HG02870 (cell line): Measurements from ENCODE around the gene HAAO.

Source experiments
- ATAC-seq: cut with Tn5 transposase; IDR thresholded peaks from one replicate; pipeline ENCODE4 v1.9.1; 2021; ENCODE audit warnings: mild to moderate bottlenecking, moderate library complexity; ENCODE audit not compliant: unreplicated experiment

The HAAO gene

DNA sequence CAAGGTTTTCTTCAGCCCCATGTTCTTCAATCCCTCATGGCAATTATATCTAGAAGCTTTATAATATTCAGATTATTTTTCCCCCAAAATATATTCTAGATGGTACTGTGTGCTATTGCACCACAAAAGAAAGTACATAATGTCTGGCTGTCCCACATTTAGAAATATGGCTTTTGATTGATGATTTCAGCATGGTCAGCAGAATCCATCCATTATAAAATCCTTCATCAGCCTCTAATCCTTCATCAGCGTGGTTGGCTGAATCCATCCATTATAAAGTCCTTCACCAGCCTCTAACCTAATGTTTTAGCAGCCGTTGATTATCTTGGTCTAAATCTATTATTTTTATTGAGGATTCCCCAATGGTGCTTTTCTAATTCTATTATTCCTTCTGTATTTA is 23.3 kb upstream of the HAAO start:
- ATAC-seq, result no peak

DNA sequence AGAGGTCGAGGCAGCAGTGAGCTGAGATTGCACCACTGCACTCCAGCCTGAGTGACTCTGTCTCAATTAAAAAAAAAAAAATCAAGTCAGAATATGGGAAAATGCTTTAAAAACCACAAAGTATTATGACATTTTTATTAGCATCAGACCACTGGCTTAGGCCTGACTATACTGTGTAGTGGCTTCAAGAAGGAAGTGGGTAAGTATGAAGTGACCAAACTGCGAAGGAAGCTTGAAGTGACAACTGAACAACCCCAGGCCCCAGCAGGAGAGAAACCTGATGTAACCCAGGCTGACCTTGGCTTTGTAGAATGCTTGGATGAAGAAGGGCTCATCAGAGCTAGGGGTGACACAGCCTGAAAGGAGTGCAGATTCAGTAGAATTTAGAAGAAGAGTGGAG is 21.4 kb upstream of the HAAO start:
- ATAC-seq, result no peak

DNA sequence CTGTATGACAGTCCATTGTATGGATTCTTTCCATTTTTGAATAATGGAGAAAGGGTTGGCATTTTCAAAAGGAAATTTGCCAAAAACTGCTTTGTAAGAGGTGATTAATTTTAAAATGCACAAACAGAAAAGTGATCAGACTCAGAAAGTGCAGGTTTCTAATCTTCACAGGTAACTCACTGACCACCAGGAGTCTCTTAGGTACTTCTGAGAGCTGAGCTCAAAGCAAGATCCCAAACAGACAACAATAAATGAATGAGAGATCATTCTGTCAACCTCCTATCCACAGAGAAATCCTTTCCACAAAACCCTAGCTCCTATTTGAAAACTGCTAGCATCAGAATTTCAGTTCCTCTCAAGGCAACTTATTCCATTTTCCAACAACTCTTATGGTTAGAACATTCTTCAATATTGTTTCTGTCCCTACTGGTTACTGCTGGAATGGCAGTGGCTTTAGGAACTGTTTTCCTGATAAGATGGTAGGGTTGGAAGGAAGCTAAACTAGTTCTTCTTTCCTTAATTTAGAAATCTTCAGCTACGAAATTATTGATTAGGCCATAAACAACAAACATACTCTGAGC is 20.6 kb upstream of the HAAO start:
- ATAC-seq, result no peak

DNA sequence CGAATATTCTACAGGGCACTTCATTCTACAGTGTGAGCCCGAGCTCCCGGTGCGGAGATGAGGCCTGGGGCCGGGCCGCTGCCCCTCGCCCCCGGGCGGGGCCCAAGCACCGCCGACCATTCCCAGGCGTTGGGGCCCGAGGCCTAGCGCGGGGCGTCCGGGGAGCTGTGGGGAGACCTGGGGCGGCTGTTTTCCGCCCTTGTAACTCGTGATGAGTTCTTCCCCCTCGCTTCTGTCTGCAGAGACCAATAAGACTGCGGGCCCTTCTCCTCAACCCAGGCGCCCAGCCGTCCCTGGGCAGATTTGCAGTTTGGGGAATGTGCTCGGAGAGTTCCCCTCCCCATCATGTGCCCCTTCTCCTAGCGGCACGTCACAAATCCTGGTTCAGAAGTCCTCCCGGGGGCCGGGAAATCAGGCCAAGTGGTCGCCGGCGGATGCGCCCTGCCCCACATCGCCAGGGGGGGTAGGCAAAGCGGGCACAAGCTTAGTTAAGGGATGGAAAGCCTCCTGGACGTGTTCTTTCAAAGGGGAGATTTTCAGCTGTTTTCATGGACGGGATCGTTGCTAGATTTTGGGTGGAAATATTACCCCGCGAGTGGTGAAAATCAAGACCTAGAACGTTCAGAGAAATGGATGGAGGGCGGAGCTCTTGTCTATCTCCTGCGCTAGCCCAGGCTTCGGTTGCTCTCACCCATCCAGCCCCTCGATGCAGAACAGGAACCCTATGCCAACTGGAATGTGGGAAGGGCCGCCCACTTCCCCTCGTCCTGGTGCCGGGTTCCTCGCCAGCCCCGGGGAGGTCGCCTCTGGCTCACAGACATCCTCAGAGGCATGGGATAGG is 18.8 kb upstream of the HAAO start:
- peak; percentile 13 for ATAC-seq

DNA sequence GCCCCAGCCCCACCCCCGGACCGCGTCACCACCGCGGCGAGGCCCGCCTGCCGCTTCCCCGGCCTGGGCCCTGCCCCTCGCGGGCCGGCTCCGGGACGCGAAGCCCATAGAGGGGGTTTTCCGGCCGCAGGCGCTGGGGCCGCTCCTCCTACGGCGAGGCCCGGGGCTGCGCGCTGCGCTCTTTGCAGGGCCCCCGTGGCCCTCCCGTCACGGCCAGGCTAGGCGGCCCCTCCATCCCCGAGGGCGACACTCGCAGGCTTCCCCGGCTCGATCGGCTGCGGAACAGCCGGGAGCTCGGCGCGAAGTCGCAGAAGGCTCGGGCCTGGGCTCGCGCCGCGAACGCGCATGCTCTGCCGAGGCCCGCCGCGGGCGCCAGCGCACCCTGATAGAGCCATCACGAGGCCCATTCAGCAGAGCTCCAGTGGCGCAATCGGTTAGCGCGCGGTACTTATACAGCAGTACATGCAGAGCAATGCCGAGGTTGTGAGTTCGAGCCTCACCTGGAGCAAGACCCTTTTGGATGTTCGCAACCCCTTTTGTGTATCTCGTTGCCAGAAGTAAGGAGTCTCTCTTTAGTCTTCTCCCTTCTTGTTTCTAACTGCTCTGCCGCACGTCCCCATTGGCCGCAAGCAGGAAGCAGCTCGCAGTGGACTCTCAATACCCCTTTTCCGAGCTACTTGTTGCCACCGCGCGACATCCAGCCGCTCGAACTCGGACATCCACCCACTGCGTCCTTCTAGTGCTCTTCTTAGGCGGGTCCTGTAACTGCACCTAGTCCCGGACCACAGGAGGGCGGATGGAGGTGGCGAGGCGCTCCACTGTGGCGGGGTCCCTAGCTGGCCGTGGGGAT is 18.0 kb upstream of the HAAO start:
- ATAC-seq, result peak; percentile 67

DNA sequence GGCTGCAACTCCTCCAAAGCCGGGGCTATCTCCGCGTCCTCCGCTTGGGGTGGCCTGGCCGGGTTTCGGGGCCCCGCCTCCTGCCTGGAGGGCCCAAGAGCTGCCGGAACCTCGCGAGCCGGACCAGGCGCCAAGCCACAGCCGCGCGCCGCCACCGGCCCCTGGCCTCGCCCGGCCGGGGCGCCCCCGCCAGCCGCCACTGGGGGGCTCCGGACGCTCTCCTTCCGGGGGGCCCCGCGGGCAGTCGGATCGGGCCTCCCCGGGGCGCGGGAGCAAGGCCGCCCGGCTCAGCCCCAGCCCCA is 17.4 kb upstream of the HAAO start:
- ATAC-seq, result peak; percentile 40

DNA sequence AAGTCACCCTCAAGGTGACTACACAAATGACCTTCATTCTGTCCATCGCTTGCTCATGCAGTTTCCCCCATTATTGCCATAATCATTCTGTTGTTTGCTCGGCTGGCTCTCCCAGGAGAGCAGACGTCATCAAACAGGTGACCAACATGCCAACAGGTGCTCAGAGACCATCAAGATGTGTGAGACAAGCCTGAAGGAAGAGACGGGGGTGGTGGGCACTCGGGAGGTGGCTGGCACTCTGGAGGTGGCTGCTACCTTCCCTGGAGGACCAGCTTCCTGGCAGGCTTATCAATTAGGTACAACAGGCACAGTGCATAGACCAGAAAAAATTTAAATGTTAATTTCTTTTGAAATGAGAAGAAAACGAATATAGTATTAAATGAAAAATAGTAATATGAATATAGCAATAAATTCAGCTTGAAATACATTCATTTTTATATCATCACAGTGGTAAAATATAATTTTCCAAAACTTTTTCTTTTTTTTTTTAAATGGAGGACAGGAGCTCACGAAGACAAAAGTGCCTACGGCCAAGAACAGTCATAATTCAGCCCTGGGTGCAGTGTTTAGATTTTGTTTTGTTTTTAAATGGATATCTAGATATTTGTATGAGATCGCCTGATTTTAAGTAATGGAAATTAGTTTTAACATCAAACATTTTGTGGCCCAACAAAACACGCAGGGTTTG is 16.9 kb upstream of the HAAO start:
- ATAC-seq, result no peak

DNA sequence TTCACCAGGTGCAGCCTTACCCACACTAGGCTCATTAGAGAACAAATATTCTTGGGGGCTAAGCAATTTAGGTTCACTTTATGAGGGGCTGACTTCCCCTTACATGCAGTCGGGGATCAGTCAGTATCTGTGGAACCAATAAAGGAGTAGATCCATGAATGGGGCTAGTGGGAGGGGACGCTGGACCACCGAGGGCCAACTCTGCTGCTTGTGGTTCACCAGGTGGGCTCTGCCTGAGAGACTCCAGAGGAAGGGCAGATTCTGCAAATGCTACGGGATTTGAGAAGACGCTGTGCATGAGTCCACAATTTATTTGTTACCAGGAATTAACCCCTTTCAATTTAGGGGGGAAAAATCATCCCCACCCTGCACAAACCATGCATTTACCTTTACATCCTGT is 15.9 kb upstream of the HAAO start:
- no peak for ATAC-seq

DNA sequence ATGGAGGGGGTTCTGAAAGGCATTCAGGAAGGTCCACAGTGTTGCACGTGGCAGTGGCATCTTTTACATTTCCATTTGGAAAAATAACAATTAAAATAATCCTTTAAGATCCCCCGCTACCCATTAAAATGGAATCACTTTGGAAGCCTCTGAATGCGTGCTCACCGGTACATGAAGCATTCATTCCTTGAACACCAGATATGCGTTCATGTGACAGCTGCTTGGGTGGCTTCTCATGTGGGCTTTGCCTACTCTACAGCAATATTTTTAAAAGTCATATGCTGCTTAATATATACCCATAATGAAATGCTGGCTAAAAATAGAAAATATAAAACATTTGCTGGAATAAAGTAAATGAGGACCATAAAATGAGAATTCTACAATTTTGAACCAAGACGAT is 14.4 kb upstream of the HAAO start:
- ATAC-seq, result no peak

DNA sequence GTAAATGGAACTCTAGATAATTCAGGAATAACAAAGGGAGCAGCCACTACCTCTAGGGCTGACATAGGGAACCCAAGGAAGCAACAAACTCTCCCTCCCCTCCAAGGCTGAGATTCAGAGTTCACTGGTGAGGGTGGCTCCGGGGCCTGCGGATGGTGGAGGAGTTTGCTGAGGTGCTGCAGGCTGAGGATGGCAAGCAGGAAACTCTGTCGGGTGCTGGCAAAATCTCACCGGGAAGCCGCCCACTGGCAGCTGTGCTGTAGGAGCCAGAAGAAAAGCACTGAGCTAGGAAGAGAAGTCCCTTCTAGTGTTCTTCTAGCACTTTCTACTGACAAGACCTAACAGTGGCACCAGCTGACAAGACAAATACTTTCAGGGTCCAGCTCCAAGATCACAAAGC is 12.5 kb upstream of the HAAO start:
- ATAC-seq, result no peak

DNA sequence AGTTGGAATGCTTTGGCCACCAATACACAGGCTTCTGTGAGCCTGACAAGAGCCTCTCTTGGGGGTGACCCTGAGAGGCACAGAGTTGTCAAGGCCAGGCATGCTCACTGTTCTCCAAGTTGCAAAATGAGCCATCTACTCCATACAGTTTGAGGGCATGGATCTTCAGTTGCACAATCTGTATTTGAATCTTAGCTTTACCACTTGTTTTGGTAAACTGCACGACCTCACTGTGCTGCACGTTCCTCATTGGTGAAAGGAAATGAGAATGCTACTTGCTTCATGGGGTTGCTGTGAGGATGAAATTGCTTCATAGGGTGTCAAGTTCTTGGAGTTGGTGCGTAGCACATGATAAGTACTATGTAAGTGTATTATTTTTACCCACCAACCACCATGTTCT is 12.0 kb upstream of the HAAO start:
- no peak for ATAC-seq

DNA sequence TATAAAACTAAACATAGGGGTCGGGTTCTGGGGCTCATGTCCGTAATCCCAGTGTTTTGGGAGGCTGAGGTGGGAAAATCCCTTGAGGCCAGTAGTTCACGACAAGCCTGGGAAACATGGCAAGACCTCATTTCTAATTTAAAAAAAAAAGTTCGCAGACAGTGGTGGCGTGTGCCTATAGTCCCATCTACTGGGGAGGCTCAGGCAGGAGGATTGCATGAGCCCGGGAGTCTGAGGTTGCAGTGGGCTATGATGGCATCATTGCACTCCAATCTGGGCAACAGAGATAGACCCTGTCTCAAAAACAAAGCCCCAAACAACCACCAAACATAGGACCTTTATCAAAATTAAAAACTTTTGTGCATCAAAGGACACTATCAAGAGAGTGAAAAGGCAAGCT is 9.8 kb upstream of the HAAO start:
- no peak for ATAC-seq

DNA sequence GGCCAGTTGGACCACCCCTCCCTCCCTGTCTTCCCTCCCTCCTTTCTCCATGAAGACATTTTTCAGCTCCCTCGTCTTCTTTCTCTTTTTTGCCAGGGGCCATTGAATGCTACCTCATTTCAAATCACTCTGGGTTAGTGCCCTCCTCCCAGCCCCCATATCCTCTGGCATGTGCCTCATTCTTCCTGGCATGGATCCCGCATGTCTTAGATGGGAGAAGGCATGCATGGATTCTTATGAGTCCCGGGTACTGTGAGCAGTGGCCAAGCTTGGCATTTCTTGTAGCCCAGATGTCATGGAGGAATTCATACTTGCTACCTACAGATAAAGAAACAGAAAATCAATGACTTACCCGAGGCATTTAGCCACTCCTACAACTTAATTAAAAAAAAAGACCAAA is 9.0 kb upstream of the HAAO start:
- no peak for ATAC-seq

DNA sequence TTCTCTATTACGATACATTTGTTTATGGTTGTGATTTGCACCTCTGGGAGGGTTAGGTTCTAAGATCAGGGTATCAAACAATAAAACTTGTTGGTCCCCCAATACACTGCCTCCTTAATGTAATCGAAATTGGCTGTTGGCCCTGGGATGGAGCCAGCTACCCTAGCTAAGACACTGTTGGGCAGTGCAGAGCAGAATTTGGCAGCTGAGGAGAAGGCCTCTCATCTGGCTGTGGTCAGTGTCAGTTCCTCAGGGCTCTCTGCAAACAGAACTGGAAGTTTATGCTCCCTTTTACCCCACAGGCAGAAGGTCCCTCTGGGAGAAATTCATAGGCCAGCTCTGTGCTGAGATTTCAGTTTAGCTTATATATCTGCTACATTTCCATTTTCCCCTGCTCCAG is 8.6 kb upstream of the HAAO start:
- ATAC-seq, result no peak

DNA sequence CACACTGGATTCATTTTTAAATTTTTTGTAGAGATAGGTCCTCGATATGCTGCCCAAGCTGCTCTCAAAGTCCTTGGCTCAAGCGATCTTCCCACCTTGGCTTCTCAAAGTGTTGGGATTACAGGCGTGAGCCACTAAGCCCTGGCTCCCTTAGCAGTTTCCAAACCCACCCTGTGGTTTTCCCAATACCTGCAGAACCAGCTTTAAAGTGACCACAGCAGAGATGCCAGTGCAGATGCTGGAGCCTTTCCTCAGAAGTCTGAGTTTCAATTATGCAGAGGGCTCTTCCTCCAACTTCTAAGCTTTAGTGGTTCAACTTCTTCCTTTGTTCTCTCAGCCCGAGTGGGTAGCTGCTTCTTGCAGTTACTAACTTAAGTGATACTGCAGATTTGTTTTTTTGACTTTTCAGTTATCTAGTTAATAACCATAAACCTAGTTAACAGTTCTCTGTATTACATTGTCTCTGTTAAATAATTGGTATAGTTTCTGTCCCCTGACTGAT is 8.1 kb upstream of the HAAO start:
- ATAC-seq, result no peak

DNA sequence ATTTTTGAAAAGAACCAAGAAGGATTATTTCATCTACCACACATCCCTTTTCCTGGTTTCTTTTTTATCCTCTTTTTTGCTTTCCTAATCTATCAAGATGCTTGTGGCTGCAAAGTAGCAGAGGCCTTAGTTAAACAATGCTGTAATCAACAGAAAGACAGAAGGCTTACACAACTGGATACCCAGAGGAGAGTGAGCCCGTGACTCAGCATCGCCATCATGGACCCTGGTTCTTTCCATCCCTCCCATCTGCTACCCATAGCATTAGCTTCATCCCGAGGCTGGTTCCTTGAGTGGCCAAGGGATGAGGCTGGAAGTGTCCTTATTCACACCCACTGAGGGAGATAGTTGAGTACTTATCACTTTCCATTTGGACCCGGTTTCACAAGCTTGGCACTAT is 7.5 kb upstream of the HAAO start:
- no peak for ATAC-seq

DNA sequence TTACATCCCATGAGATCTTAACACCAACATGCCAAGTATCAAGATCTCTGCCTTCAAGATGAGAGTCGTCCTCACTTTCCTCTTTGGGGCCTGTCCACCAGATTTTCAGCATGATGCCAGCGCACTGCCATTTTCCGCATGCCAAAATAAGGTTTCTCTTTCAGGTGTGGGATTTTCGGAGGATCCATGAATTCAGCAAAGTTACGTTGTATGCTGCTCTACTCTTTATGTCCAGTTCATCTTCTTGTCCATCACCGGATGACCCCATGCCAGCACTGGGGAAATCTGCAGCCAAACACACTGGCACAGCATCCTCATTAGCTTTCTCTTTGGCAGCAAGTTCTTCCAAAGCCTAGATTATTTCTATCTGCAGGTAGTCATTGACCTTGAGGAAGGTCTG is 4.9 kb upstream of the HAAO start:
- no peak for ATAC-seq

DNA sequence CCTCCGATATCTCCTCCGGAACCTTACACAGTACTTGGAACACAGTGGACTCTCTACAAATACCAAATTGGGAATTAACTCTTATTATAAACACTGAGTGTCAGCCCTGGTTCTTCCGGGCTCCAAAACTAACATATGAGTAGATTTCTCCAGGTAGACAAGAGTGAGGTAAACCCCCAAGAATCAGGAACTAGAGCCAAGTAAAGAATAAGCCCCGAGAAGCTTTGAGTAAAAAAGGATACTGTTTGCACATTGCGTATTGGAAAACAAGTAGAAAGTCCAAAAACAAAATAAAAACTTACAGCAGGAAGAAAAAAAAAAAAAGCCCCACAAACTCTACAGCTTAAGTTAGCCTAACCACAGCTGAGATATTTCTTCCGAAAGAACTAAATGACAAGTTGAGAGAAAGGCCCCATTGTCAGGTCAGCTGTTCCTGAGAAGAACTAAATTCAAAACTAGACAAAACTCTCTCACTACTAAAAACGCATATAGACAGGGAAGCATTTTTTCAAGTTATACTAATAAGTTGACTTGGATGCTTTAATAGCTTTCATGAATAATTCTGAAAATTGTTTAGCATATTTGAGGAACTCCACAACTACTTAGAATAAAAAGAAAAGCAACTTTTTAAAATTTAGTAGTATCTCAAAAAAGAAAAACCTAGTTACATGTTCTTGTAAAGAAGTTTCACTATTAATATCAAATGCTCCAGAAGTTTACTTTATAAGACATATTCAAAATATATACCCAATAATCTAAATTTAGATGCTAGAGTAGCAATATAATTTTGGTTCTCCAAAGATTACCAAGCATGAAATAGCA is 4.3 kb upstream of the HAAO start:
- peak; percentile 44 for ATAC-seq

DNA sequence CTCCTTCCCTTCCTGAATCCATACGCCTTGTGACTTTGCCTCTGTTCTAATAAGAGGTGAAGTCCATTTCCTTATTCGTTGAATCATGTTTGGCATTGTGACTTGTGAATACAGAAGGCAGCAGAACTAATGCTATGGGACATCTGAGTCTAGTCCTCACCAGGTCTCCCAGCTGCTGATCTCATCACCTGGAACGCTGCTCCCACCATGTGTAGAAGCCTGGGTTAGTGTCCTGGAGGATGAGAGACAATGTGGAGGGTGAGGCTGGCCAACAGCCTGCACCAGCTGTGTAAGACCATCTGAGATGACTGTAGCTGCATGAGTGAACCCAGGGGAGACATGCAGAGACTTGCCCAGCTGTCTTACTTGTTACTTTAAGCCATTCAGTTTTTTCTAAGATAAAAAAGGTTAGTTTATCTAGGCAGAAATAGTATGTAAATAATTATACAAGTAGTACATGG is 3.5 kb upstream of the HAAO start:
- ATAC-seq, result peak; percentile 43

DNA sequence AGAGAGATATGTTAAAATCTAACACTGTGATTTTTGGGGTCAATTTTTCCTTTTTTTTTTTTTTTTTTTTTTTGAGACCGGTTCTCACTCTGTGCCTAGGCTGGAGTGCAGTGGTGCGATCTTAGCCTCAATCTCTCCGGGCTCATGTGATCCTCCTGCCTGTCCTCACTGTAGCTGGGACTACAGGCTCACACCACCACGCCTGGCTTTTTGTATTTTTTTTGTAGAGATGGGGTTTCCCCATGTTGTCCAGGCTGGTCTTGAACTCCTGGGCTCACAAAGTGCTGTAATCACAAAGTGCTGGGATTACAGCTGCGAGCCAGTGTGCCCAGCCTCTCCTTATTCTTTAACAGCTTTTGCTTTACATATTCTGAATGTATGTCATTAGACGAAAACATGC is 2.9 kb upstream of the HAAO start:
- ATAC-seq, result no peak
